ENCODE data around the gene CELF5. TPM values are rescaled to one million over a fixed set of nuclear protein-coding genes. Genes with fewer than 3 reads are reported as not detected.

CELF5 gene
- total RNA-seq, 2 donors from 2014 or later, result 0.36 to 0.80 TPM

DNA sequence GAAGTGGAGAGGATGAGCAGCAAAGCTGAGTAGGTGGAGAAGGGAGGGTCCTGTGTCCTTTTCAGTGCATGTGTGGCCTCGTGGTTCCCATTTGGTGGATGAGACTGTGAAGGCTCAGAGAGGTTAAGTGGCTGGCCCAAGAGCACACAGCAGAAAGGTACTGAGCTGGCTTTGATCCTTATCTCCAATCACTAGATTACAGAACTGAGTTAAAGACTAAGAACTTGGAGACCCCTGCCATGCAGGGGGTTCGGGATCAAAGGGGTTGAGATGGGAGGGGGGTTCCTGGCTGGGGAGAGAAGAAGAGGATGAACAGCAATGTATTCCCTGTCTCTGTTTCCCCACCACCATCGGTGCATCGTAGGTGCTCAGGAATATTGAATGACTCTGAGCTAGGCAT is 11.8 kb downstream of the CELF5 start:
- H3K4me1 ChIP-seq (replicated peaks), result no peaks in the 10 kb centered on the region
- intact Hi-C loops (cut with DNase I), result no loop called here
- no peak for DNase-seq (ENCODE audit: low spot score)
- H3K27me3 ChIP-seq (replicated peaks; ENCODE audit: insufficient read depth), result no peaks in the 10 kb centered on the region
- H3K4me3 ChIP-seq, result no peak overlapping the region
- 60% methylated on average over 4 of the region's 4 CpGs for WGBS
- no peak overlapping the region for H3K27ac ChIP-seq
- no peaks in the 10 kb centered on the region for H3K9me3 ChIP-seq
- no peaks in the 10 kb centered on the region for H3K36me3 ChIP-seq
- TF ChIP-seq POLR2A (IDR thresholded peaks at IDR 0.05) (no peak), CTCF (IDR thresholded peaks at IDR 0.05) (no peak), POLR2AphosphoS5 (IDR thresholded peaks at IDR 0.05) (no peak)

- no peaks in the 10 kb centered on the region for H3K27me3 ChIP-seq (replicated peaks; ENCODE audit: insufficient read depth)
- H3K36me3 ChIP-seq, result no peaks in the 10 kb centered on the region
- H3K4me1 ChIP-seq (replicated peaks), result no peaks in the 10 kb centered on the region
- WGBS, result 93% methylated on average over 7 of the region's 7 CpGs
- no peaks in the 10 kb centered on the region for H3K9me3 ChIP-seq
- H3K27ac ChIP-seq, result no peak overlapping the region
- H3K4me3 ChIP-seq, result no peak overlapping the region
- no peak for DNase-seq (ENCODE audit: low spot score)
- TF ChIP-seq POLR2A (IDR thresholded peaks at IDR 0.05) (no peak), CTCF (IDR thresholded peaks at IDR 0.05) (no peak), POLR2AphosphoS5 (IDR thresholded peaks at IDR 0.05) (no peak)
- intact Hi-C loops (cut with DNase I), result no loop called here
Measured at GRCh38 chr19:3238066-3238561, 13.7 kb downstream of the CELF5 start.

GRCh38 chr19:3239367-3239766 is 14.9 kb downstream of the CELF5 start:
- H3K27ac ChIP-seq, result no peak overlapping the region
- H3K4me3 ChIP-seq, result no peak overlapping the region
- no peaks in the 10 kb centered on the region for H3K9me3 ChIP-seq
- intact Hi-C loops (cut with DNase I), result no loop called here
- H3K4me1 ChIP-seq (replicated peaks), result no peaks in the 10 kb centered on the region
- no peak for DNase-seq (ENCODE audit: low spot score)
- no peaks in the 10 kb centered on the region for H3K36me3 ChIP-seq
- no peak for TF ChIP-seq POLR2AphosphoS5 (IDR thresholded peaks at IDR 0.05)
- TF ChIP-seq POLR2A (IDR thresholded peaks at IDR 0.05), result no peak
- TF ChIP-seq CTCF (IDR thresholded peaks at IDR 0.05), result no peak
- H3K27me3 ChIP-seq (replicated peaks; ENCODE audit: insufficient read depth), result no peaks in the 10 kb centered on the region
- WGBS, result 85% methylated on average over 5 of the region's 5 CpGs

GRCh38 chr19:3243819-3244700 is 19.6 kb downstream of the CELF5 start:
- DNase-seq (ENCODE audit: low spot score), result no peak
- no peak for TF ChIP-seq POLR2AphosphoS5 (IDR thresholded peaks at IDR 0.05)
- no peak for TF ChIP-seq POLR2A (IDR thresholded peaks at IDR 0.05)
- no peak for TF ChIP-seq CTCF (IDR thresholded peaks at IDR 0.05)
- no peak overlapping the region for H3K4me3 ChIP-seq
- H3K27me3 ChIP-seq (replicated peaks; ENCODE audit: insufficient read depth), result no peaks in the 10 kb centered on the region
- 37% methylated on average over 23 of the region's 23 CpGs for WGBS
- H3K9me3 ChIP-seq, result no peaks in the 10 kb centered on the region
- H3K4me1 ChIP-seq (replicated peaks), result no peaks in the 10 kb centered on the region
- H3K36me3 ChIP-seq, result no peaks in the 10 kb centered on the region
- H3K27ac ChIP-seq, result no peak overlapping the region
- intact Hi-C loops (cut with DNase I), result no loop called here

- WGBS, result 85% methylated on average over 9 of the region's 9 CpGs
- no peak for DNase-seq (ENCODE audit: low spot score)
Measured at GRCh38 chr19:3245050-3245449, 20.6 kb downstream of the CELF5 start.

More at GRCh38 chr19:3245050-3245449, 20.6 kb downstream of the CELF5 start:
- no peaks in the 10 kb centered on the region for H3K36me3 ChIP-seq
- no peaks in the 10 kb centered on the region for H3K27me3 ChIP-seq (replicated peaks; ENCODE audit: insufficient read depth)
- H3K4me1 ChIP-seq (replicated peaks), result no peaks in the 10 kb centered on the region
- no peak overlapping the region for H3K27ac ChIP-seq
- intact Hi-C loops (cut with DNase I), result no loop called here
- no peak overlapping the region for H3K4me3 ChIP-seq
- no peaks in the 10 kb centered on the region for H3K9me3 ChIP-seq
- TF ChIP-seq POLR2A (IDR thresholded peaks at IDR 0.05) (no peak), POLR2AphosphoS5 (IDR thresholded peaks at IDR 0.05) (no peak), CTCF (IDR thresholded peaks at IDR 0.05) (no peak)
